Airway epithelial cell (primary cell): ENCODE results near the gene MAPK13. TPM values are rescaled to one million over a fixed set of nuclear protein-coding genes. Genes with fewer than 3 reads are reported as not detected.

Experiments
- total RNA-seq: library from RNA; depleted of rRNA; stranded (reverse); fragments of >200 nt; gene quantifications from 2 replicates; pipeline ENCODE4 v1.2.3, GENCODE V29; 2015

MAPK13 gene
- total RNA-seq, result 80.4 and 102 TPM in 2 replicates

DNA sequence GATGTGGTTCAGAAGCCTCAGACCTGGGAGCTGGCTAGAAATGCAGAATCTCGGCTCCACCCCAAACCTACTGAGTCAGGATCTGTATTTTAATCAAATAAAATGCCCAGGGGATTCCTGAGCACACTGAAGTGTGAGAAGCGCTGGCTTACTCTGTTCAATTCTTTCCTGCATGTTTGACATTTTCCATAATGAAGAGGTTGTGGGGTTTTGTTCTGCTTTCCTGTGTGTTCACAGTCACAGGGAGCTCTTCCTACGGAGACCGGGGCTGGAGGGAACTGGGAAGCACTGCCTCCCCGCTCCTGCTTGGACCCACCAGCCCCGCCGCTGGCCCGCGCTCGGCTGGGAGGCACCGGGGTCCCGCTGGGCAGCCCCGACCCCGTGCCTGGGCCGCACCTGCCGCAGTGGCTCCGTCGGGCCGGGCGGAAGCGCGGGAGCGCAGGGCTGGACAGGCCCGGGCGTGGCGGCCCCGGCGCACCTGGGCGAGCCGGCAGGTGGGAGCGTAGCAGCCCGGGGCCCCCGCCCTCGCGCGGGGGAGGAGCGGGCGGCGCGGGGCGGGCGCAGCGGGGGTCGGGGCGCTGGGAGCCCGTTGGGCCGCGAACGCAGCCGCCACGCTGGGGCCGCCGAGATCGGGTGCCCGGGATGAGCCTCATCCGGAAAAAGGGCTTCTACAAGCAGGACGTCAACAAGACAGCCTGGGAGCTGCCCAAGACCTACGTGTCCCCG is at the start of gene MAPK13:
Gene MAPK13, plus strand, starts transcription at position 573 of the 726 bp plus-strand sequence. Its CDS starts 70 bp downstream, at position 643.

Other genes with a start within 250 kb of the MAPK13 start
- gene SRPK1, start 209.4 kb upstream of the MAPK13 start, total RNA-seq, result 70.7 and 101 TPM in 2 replicates
- gene SLC26A8, start 105.9 kb upstream of the MAPK13 start, total RNA-seq, result not detected in 2 replicates
- 46.7 and 48.8 TPM in 2 replicates for gene MAPK14, start 102.7 kb upstream of the MAPK13 start, total RNA-seq
- gene BRPF3, start 66.2 kb downstream of the MAPK13 start, total RNA-seq, result 5.8 and 7.8 TPM in 2 replicates
- 0.14 and 0.23 TPM in 2 replicates for gene PNPLA1, start 139.5 kb downstream of the MAPK13 start, total RNA-seq
- 0.21 TPM in 1 of 2 replicates, not detected in the other for gene BNIP5, start 206.4 kb downstream of the MAPK13 start, total RNA-seq